ENCODE data around the gene GAS6.

GRCh38 chr13:113774177-113775107 lies 89.4 kb downstream of the GAS6 start:
- TF ChIP-seq CTCF (IDR thresholded peaks at IDR 0.05) (no peak), POLR2A (IDR thresholded peaks at IDR 0.05) (no peak)
